Prostate gland (tissue), 2 donors: ENCODE results near the gene ECE1.

Source experiments
- POLR2A ChIP-seq: fragments of 450-650 bp; IDR thresholded peaks from one replicate; pipeline ENCODE4 v1.6.1; 2016; ENCODE audit warnings: antibody characterized with exemption, mild to moderate bottlenecking
- POLR2AphosphoS5 ChIP-seq: sonication (generic); formaldehyde crosslinking; IDR thresholded peaks from one replicate; pipeline ENCODE4 v1.6.1; 2017; ENCODE audit warnings: antibody characterized with exemption
- TF ChIP-seq, protein P1 (sequence below), 4 experiments: fragments of 200-600 bp in 2 of 4; fragments of 450-650 bp in 2 of 4; sonication (generic) in 2 of 4; IDR thresholded peaks; 1 replicate in 3 of 4; 2 replicates in 1 of 4; pipeline ENCODE4 v1.5.1; 2016 to 2019; ENCODE audit warnings: antibody characterized with exemption in 4 of 4, mild to moderate bottlenecking in 2 of 4, moderate library complexity in 2 of 4

DNA sequence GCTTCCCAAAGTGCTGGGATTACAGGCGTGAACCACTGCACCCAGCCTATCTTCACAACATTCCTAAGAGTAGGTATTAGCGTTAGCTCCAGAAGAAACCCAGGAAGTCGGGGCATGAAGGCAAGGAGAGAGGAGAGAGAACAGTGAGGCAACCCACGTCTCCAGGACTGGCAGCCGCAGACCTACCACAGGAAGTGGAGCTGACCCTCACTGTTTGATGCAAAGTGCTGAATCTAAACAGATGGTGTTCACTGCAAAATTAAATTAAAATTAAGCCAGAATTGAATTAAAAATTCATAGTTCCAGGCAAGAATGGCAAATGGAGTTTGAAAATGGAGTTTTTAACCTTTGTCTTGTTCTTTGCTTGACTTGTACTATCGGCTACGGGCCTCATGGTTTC lies 6.7 kb downstream of the ECE1 start:
- TF ChIP-seq, protein P1, sequence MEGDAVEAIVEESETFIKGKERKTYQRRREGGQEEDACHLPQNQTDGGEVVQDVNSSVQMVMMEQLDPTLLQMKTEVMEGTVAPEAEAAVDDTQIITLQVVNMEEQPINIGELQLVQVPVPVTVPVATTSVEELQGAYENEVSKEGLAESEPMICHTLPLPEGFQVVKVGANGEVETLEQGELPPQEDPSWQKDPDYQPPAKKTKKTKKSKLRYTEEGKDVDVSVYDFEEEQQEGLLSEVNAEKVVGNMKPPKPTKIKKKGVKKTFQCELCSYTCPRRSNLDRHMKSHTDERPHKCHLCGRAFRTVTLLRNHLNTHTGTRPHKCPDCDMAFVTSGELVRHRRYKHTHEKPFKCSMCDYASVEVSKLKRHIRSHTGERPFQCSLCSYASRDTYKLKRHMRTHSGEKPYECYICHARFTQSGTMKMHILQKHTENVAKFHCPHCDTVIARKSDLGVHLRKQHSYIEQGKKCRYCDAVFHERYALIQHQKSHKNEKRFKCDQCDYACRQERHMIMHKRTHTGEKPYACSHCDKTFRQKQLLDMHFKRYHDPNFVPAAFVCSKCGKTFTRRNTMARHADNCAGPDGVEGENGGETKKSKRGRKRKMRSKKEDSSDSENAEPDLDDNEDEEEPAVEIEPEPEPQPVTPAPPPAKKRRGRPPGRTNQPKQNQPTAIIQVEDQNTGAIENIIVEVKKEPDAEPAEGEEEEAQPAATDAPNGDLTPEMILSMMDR (IDR thresholded peaks at IDR 0.05): no peak
- TF ChIP-seq POLR2A (no peak), POLR2AphosphoS5 (no peak)
